Panc1 (cell line): ENCODE measurements around the gene CACNA1D. TPM values are rescaled to one million over a fixed set of nuclear protein-coding genes. Genes with fewer than 3 reads are reported as not detected.

Source experiments
- ATAC-seq: fragments of 200-7000 bp; cut with Tn5 transposase; 2 replicates; pipeline ENCODE4 v1.9.1; 2020; ENCODE audit warnings: mild to moderate bottlenecking, moderate library complexity
- BruUV-seq: library from RNA; stranded (reverse); fragments of 400-500 nt; replicated peaks from 2 replicates; lab custom pipeline; 2021; lab: Mats Ljungman, UMichigan
- CTCF ChIA-PET: fragments of 300-600 bp; sonication (Branson Sonifier 250); formaldehyde crosslinking; loops from one replicate; lab custom pipeline; 2022; ENCODE audit warnings: antibody characterized with exemption; lab: Charles Lee
- POLR2A ChIA-PET: fragments of 300-600 bp; sonication (Branson Sonifier 250); formaldehyde crosslinking; loops from one replicate; lab custom pipeline; 2022; ENCODE audit warnings: antibody characterized with exemption; lab: Charles Lee
- DNase-seq: peaks from one replicate; pipeline ENCODE4 v3.0.0-alpha.2; 2010; ENCODE audit warnings: low read depth, low spot score
- H3K27ac ChIP-seq: 2 replicates; pipeline ENCODE4 v1.5.1; 2011; ENCODE audit warnings: mild to moderate bottlenecking, low read length, inconsistent platforms
- H3K27me3 ChIP-seq: fragments of 200-500 bp; sonication (Bioruptor generic); 2 replicates; pipeline ENCODE4 v1.6.0; 2014; ENCODE audit warnings: low read length, inconsistent platforms; ENCODE audit not compliant: control insufficient read depth, insufficient read depth
- H3K36me3 ChIP-seq: fragments of 200-500 bp; sonication (Bioruptor generic); 2 replicates; pipeline ENCODE4 v1.5.1; 2014; ENCODE audit warnings: inconsistent platforms, mild to moderate bottlenecking, low read length, moderate library complexity; ENCODE audit not compliant: control insufficient read depth, insufficient read depth
- H3K4me1 ChIP-seq: 2 replicates; pipeline ENCODE4 v1.5.1; 2011; ENCODE audit warnings: inconsistent platforms, mild to moderate bottlenecking, low read length, moderate library complexity; ENCODE audit not compliant: control insufficient read depth, insufficient read depth
- H3K4me3 ChIP-seq, 2 experiments: 2 replicates each; pipeline ENCODE4 v1.5.1; 2011 to 2012; ENCODE audit warnings: low read depth in 2 of 2, low read length in 2 of 2, mild to moderate bottlenecking in 2 of 2, inconsistent platforms in 1 of 2, moderate library complexity in 1 of 2
- H3K9me3 ChIP-seq: fragments of 200-500 bp; sonication (Bioruptor generic); 2 replicates; pipeline ENCODE4 v1.5.1; 2014; ENCODE audit warnings: low read depth, mild to moderate bottlenecking, inconsistent platforms, low read length, moderate library complexity; ENCODE audit not compliant: control insufficient read depth, insufficient read depth
- POLR2AphosphoS5 ChIP-seq: IDR thresholded peaks from 2 replicates; pipeline ENCODE4 v1.6.1; 2012; ENCODE audit warnings: mild to moderate bottlenecking, low read depth, low read length, moderate library complexity
- SIN3A ChIP-seq: IDR thresholded peaks from 2 replicates; pipeline ENCODE4 v1.6.1; 2012; ENCODE audit warnings: low read depth, mild to moderate bottlenecking, low read length, moderate library complexity, borderline replicate concordance; ENCODE audit not compliant: insufficient read depth
- TCF7L2 ChIP-seq: IDR thresholded peaks from 2 replicates; pipeline ENCODE4 v1.6.1; 2011; ENCODE audit warnings: mild to moderate bottlenecking, low read depth, low read length, inconsistent platforms
- in situ Hi-C: cut with HindIII; loops from 2 replicates; pipeline ENCODE4 v1.10.0; 2016; ENCODE audit warnings: low sequenced_read_pairs, low pct_unique_long_range_greater_than_20kb
- intact Hi-C: fragments of 100-400 bp; cut with micrococcal nuclease; formaldehyde crosslinking; loops from one replicate; pipeline ENCODE4 v1.10.0; 2022; ENCODE audit not compliant: unreplicated experiment
- total RNA-seq: library from RNA; stranded (reverse); gene quantifications from one replicate; pipeline ENCODE4 v1.2.1, GENCODE V29; 2021; ENCODE audit not compliant: unreplicated experiment
- TF ChIP-seq, protein P1 (sequence below), 2 experiments: IDR thresholded peaks; 2 replicates each; pipeline ENCODE4 v1.6.1; 2011 to 2012; ENCODE audit warnings: low read depth in 2 of 2, control low read depth in 1 of 2, low read length in 1 of 2, mild to moderate bottlenecking in 1 of 2, moderate library complexity in 1 of 2; ENCODE audit not compliant: insufficient read depth in 1 of 2
- TF ChIP-seq, protein P2 (sequence below): fragments of 450-650 bp; IDR thresholded peaks from 2 replicates; pipeline ENCODE4 v1.5.1; 2017; ENCODE audit warnings: mild to moderate bottlenecking

CACNA1D gene
- total RNA-seq, 1 experiment from 2014 or later = 23.0 TPM

DNA sequence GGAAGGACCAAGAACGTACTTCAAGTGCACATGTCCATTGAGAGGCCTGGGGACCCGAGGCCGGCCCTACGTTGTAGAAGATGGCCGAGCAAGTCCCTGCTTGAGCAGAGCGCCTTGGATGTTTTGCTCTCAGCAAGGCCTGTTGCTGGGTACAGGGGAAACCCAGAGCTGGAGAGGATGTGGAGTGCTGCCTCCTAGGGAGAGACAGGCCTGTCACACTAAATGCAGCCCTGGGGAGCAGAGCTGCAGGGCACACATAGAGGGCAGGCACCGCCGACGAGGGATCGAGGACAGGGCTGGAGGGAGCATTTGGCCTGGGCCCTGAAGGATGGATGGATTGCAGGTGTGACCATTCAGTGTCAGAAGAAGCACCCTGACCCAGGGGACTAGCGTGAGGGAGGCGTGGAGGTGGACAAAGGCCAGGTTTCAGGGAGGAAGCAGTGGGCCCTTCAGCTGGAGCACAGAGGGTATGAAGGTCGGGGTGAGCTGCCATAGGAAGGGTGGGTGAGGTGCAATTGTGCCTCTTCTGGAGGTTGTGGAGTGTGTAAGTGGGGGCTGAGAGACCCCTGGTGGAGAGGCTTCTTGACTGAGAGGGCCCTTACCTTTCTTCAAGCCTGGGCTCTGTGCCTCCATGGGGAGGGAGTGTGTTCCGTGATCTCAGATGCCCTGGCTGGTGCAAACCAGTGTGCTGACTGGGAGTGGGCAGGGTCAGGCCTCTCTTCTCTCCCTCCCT is 209.4 kb downstream of the CACNA1D start:
- CTCF ChIA-PET = no interaction called here
- H3K4me1 ChIP-seq = no peaks in the 10 kb centered on the region
- POLR2A ChIA-PET = no interaction called here
- DNase-seq = no peak
- intact Hi-C loops = no loop called here
- no peaks in the 10 kb centered on the region for H3K9me3 ChIP-seq
- TF ChIP-seq POLR2AphosphoS5 (no peak), SIN3A (no peak), TCF7L2 (no peak)
- TF ChIP-seq, protein P1, sequence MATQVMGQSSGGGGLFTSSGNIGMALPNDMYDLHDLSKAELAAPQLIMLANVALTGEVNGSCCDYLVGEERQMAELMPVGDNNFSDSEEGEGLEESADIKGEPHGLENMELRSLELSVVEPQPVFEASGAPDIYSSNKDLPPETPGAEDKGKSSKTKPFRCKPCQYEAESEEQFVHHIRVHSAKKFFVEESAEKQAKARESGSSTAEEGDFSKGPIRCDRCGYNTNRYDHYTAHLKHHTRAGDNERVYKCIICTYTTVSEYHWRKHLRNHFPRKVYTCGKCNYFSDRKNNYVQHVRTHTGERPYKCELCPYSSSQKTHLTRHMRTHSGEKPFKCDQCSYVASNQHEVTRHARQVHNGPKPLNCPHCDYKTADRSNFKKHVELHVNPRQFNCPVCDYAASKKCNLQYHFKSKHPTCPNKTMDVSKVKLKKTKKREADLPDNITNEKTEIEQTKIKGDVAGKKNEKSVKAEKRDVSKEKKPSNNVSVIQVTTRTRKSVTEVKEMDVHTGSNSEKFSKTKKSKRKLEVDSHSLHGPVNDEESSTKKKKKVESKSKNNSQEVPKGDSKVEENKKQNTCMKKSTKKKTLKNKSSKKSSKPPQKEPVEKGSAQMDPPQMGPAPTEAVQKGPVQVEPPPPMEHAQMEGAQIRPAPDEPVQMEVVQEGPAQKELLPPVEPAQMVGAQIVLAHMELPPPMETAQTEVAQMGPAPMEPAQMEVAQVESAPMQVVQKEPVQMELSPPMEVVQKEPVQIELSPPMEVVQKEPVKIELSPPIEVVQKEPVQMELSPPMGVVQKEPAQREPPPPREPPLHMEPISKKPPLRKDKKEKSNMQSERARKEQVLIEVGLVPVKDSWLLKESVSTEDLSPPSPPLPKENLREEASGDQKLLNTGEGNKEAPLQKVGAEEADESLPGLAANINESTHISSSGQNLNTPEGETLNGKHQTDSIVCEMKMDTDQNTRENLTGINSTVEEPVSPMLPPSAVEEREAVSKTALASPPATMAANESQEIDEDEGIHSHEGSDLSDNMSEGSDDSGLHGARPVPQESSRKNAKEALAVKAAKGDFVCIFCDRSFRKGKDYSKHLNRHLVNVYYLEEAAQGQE (IDR thresholded peaks at IDR 0.05; ENCODE audit: insufficient read depth in 1 of 2, low read depth in 2 of 2, low read length in 1 of 2) = no peak
- TF ChIP-seq, protein P2, sequence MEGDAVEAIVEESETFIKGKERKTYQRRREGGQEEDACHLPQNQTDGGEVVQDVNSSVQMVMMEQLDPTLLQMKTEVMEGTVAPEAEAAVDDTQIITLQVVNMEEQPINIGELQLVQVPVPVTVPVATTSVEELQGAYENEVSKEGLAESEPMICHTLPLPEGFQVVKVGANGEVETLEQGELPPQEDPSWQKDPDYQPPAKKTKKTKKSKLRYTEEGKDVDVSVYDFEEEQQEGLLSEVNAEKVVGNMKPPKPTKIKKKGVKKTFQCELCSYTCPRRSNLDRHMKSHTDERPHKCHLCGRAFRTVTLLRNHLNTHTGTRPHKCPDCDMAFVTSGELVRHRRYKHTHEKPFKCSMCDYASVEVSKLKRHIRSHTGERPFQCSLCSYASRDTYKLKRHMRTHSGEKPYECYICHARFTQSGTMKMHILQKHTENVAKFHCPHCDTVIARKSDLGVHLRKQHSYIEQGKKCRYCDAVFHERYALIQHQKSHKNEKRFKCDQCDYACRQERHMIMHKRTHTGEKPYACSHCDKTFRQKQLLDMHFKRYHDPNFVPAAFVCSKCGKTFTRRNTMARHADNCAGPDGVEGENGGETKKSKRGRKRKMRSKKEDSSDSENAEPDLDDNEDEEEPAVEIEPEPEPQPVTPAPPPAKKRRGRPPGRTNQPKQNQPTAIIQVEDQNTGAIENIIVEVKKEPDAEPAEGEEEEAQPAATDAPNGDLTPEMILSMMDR = no peak
- BruUV-seq = no TSS peak
- in situ Hi-C loops = no loop called here
- H3K27ac ChIP-seq = no peak overlapping the region
- ATAC-seq = no peak
- no peaks in the 10 kb centered on the region for H3K27me3 ChIP-seq
- no peaks in the 10 kb centered on the region for H3K36me3 ChIP-seq
- H3K4me3 ChIP-seq = no peak overlapping the region

DNA sequence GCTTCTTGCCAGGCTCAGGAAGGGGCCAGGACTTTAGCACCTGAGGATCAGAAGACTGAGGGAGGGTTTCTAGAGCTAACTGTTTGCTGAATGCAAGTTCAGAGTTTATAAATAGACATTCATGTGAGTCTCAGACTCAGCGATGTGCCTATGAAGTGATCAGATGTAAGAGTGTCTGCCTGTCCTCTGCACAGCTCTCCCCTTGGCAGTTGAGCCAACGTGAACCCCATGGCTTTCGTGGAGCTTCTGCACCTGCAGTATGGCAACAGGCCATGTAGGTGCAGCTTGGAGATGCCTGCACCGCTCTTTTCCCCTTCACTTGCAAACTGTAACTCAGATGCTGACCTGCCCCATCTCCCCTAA is 209.9 kb downstream of the CACNA1D start:
- intact Hi-C loops (no loop called here), in situ Hi-C loops (no loop called here)
- Histone ChIP-seq H3K9me3 (no peaks in the 10 kb centered on the region), H3K27ac (no peak overlapping the region), H3K36me3 (no peaks in the 10 kb centered on the region), H3K4me3 (no peak overlapping the region), H3K4me1 (no peaks in the 10 kb centered on the region), H3K27me3 (no peaks in the 10 kb centered on the region)
- TF ChIP-seq POLR2AphosphoS5 = no peak
- TF ChIP-seq, protein P2 = no peak
- TF ChIP-seq SIN3A = no peak
- TF ChIP-seq, protein P1 (IDR thresholded peaks at IDR 0.05; ENCODE audit: insufficient read depth in 1 of 2, low read depth in 2 of 2, low read length in 1 of 2) = no peak
- no peak for TF ChIP-seq TCF7L2
- no TSS peak for BruUV-seq
- CTCF ChIA-PET = no interaction called here
- DNase-seq = no peak
- POLR2A ChIA-PET = no interaction called here
- ATAC-seq = no peak
